ENCODE measurements around the gene MAD1L1.

The MAD1L1 gene

GRCh38 chr7:1806354-1806753 is 426.4 kb downstream of the MAD1L1 start:
- DNase-seq, result no peak

GRCh38 chr7:1804310-1804709 is 428.4 kb downstream of the MAD1L1 start:
- no peak for DNase-seq

- no peak for DNase-seq
These were observed 429.8 kb downstream of the MAD1L1 start for GRCh38 chr7:1802899-1803298.

GRCh38 chr7:1800902-1801301 is 431.8 kb downstream of the MAD1L1 start:
- DNase-seq, result no peak

- DNase-seq, result no peak
These were observed 434.6 kb downstream of the MAD1L1 start for GRCh38 chr7:1798191-1798590.

- peak in 1 of 3 experiments; percentile 24 for DNase-seq
These were observed 437.7 kb downstream of the MAD1L1 start for GRCh38 chr7:1794888-1795542.

- DNase-seq, result no peak
These were observed 445.0 kb downstream of the MAD1L1 start for GRCh38 chr7:1787681-1788235.

- no peak for DNase-seq
These were observed 445.5 kb downstream of the MAD1L1 start for GRCh38 chr7:1787241-1787640.

- no peak for DNase-seq
These were observed 446.9 kb downstream of the MAD1L1 start for GRCh38 chr7:1785839-1786238.

GRCh38 chr7:1781369-1781768 is 451.4 kb downstream of the MAD1L1 start:
- no peak for DNase-seq

GRCh38 chr7:1779445-1779844 is 453.3 kb downstream of the MAD1L1 start:
- no peak for DNase-seq

GRCh38 chr7:1777122-1777521 is 455.6 kb downstream of the MAD1L1 start:
- DNase-seq, result no peak

GRCh38 chr7:1775389-1775788 is 457.4 kb downstream of the MAD1L1 start:
- DNase-seq, result no peak

- DNase-seq, result no peak
These were observed 462.4 kb downstream of the MAD1L1 start for GRCh38 chr7:1770331-1770730.

- DNase-seq, result no peak
These were observed 463.2 kb downstream of the MAD1L1 start for GRCh38 chr7:1769286-1770200.

GRCh38 chr7:1768832-1769231 is 463.9 kb downstream of the MAD1L1 start:
- no peak for DNase-seq

GRCh38 chr7:1767524-1767923 is 465.2 kb downstream of the MAD1L1 start:
- DNase-seq, result no peak

Data from NCI-H1417 (cell line).